C4-2B (cell line): Measurements from ENCODE around the gene XRRA1.

Experiments
- H3K27ac ChIP-seq: fragments of 450-650 bp; 2 replicates; pipeline ENCODE4 v1.5.1; 2017
- CTCF ChIP-seq: fragments of 450-650 bp; conservative IDR thresholded peaks from 2 replicates; pipeline ENCODE4 v1.5.1; 2017; ENCODE audit warnings: mild to moderate bottlenecking
- ZFX ChIP-seq: fragments of 450-650 bp; IDR thresholded peaks from 2 replicates; pipeline ENCODE4 v1.6.1; 2017

Gene XRRA1

DNA sequence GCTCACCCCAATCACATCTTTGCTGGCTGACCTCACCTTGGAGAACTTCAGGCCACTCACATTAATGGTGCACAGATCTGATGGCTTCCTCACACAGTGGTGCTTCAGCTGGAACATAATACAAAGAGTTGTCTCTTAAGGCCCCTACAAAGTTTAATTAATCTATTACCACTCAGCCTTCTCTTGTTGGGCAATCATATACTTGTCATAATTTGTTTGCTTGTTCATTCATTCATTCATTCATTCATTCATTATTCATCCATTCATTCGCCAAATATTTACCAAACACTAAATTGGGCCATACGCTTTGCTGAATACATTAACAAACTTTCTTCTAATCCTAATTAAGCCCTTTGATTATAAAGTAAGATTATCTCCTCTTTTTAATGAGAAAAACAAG, 15.1 kb downstream of the XRRA1 start:
- no peak for TF ChIP-seq CTCF
- TF ChIP-seq ZFX, result no peak
- no peak overlapping the region for H3K27ac ChIP-seq

DNA sequence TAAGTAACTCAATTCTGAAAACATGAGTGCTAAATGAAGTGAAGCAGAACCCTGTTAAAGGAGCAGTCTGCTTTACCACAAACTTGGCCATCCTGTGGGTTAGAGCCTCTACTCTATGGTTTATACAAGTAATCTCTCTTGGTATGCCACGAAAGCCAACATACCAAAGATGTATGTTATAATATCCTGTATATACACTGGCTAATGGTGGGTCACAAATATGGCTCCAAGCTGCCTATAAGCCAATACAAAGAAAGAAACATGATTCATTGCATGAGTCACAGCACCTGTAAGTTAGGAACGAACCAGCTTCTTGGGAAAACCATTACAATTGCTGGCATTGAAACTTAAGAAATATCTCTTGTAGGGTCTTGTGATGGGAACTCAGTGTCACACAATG, 16.1 kb downstream of the XRRA1 start:
- TF ChIP-seq ZFX (no peak), CTCF (no peak)
- H3K27ac ChIP-seq, result no peak overlapping the region

DNA sequence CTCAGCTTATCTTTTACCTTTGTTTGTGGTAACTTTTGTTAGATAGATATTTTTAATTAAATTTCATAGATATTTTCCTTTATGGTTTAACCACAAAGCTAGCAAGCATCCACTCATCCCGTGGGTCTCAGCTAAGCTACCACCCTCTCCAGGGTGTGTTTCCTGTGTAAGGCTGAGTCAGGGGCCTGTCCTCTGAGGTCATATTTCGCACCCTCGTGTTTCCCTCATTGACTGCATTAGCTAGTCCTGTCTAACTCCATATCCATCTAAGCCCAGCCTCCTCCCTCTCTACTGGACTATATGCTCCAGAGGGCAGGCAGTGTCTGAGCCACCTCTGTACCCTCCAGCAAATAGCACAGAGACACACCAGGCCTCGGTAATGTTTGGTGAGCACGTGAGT, 16.7 kb downstream of the XRRA1 start:
- no peak overlapping the region for H3K27ac ChIP-seq

GRCh38 chr11:74929431-74930363, 19.2 kb downstream of the XRRA1 start:
- H3K27ac ChIP-seq, result no peak overlapping the region
- TF ChIP-seq CTCF (peak; percentile 96), ZFX (no peak)

More for the DNA sequence above, 16.7 kb downstream of the XRRA1 start:
- TF ChIP-seq CTCF (no peak), ZFX (no peak)

DNA sequence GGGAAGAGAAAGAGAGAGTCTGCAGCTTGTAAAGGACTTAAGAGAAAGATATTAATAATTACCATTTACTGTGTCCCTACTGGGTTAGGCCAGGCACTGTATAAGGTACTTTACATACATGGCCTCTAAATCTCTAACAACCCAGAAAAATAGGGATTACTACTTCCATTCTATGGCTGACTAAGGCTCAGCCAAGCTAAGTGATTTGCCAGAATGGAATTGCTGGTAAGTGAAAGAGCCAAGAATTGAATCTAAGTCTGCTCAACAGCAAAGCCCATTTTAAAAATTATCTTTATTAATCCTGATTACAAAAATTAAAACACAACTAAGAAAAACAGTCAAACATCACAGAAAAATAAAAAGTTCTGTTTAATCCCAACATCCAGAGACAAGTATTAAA, 21.4 kb downstream of the XRRA1 start:
- H3K27ac ChIP-seq, result no peak overlapping the region
- TF ChIP-seq ZFX (no peak), CTCF (no peak)

DNA sequence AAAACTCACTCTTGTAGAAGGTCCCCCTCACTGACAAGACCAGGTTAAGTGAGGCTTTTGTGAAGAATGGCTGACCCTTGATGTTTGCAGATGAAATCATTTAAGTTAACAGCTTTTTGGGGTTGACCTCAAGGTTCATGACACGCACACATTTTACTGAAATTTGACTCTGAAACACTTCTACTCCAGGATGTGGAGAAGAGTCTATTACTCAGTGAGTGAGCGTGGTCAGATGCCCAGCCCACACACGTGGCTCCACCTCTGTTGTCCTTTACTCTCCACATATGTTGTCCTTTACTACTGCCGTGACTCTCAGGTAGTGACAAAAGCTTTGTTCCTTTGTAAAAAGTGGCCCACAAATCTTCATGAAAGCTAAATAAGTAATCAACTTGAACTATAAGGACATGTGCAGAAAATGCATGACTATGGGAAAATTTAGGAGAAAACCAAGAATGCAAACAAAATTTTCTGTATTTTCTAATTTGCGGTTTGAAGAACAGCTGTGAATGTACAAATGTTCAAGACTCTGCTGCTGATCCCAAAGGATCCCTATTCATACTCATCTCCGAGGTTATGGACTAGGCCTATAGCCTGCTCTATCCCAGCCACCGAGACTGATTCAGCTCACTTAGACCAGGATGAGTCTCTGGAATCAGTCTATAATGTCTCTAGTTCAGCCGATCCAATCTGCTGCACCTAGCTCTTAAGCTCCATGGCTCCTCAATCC, 22.4 kb downstream of the XRRA1 start:
- H3K27ac ChIP-seq, result no peak overlapping the region
- TF ChIP-seq ZFX, result no peak
- TF ChIP-seq CTCF, result no peak

- no peak overlapping the region for H3K27ac ChIP-seq
- TF ChIP-seq ZFX, result no peak
- TF ChIP-seq CTCF, result no peak
Observed at GRCh38 chr11:74925281-74925680, 23.6 kb downstream of the XRRA1 start.
